Small intestine (tissue), 7 donors: ENCODE data around the gene SPIN1. TPM values are rescaled to one million over a fixed set of nuclear protein-coding genes. Genes with fewer than 3 reads are reported as not detected.
A peak's percentile ranks its signal among the peaks of the same experiment; 100 is the strongest.

Experiments
- DNase-seq, 2 donors: peaks; one replicate each; pipeline versions ENCODE4 v3.0.0 to v3.0.0-alpha.2; 2013
- FAIRE-seq: peaks from 2 replicates; lab custom pipeline; 2012; peaks lifted over from hg19 to GRCh38; lab: Jason Lieb, UNC
- H3K27ac ChIP-seq, 3 donors: one replicate each; pipeline ENCODE4 v1.5.1; 2013; ENCODE audit warnings: low read length in 2 of 3, mild to moderate bottlenecking in 2 of 3, control low read depth in 1 of 3, inconsistent platforms in 1 of 3, low read depth in 1 of 3, moderate library complexity in 1 of 3
- H3K27me3 ChIP-seq, 3 donors: one replicate each; pipeline ENCODE4 v1.6.1; 2013; ENCODE audit warnings: low read length in 3 of 3, inconsistent platforms in 1 of 3; ENCODE audit not compliant: control insufficient read depth in 3 of 3, insufficient read depth in 3 of 3
- H3K36me3 ChIP-seq, 3 donors: one replicate each; pipeline ENCODE4 v1.6.1; 2013; ENCODE audit warnings: low read length in 3 of 3, inconsistent platforms in 1 of 3, low read depth in 1 of 3, mild to moderate bottlenecking in 1 of 3, moderate library complexity in 1 of 3; ENCODE audit not compliant: control insufficient read depth in 3 of 3, insufficient read depth in 2 of 3
- H3K4me1 ChIP-seq, 3 donors: one replicate each; pipeline ENCODE4 v1.6.1; 2013; ENCODE audit warnings: low read length in 2 of 3, inconsistent platforms in 1 of 3, low read depth in 1 of 3, mild to moderate bottlenecking in 1 of 3, moderate library complexity in 1 of 3; ENCODE audit not compliant: control insufficient read depth in 3 of 3, insufficient read depth in 2 of 3
- H3K4me3 ChIP-seq, 3 donors: one replicate each; pipeline ENCODE4 v1.5.1; 2013; ENCODE audit warnings: low read length in 3 of 3, control low read depth in 1 of 3, inconsistent platforms in 1 of 3, low read depth in 1 of 3, mild to moderate bottlenecking in 1 of 3, moderate library complexity in 1 of 3
- H3K9me3 ChIP-seq, 2 donors: one replicate each; pipeline ENCODE4 v1.6.1; 2013; ENCODE audit warnings: low read depth in 1 of 2, low read length in 1 of 2; ENCODE audit not compliant: control insufficient read depth in 2 of 2, insufficient read depth in 1 of 2
- WGBS, 3 donors: extraction: QIAGEN DNeasy Blood & Tissue Kit; methylation state at CpG; one replicate each; pipeline ENCODE4 v1.1.7; 2013; 5-methylcytosine and 5-hydroxymethylcytosine counted together
- polyA plus RNA-seq, 4 donors: library from polyadenylated mRNA; stranded (reverse) in 3 of 4; unstranded in 1 of 4; fragments of 200-250 nt in 3 of 4; fragments of 120-200 nt in 1 of 4; gene quantifications; one replicate each; pipeline versions ENCODE4 v1.2.1 to v1.2.3, GENCODE V29; 2013
- donor health status: healthy with polysubstance abuse.
- donor health status: control.
- donor health status: control.
- donor health status: Bipolar disorder and iron deficiency.
- donor health status: healthy.

Gene SPIN1
- polyA plus RNA-seq, 4 donors, result 22.1 to 82.1 (median 24.3) TPM

- no peaks in the 10 kb centered on the region for H3K4me1 ChIP-seq
- H3K9me3 ChIP-seq, result peaks cover 0 to 8% of the 10 kb centered on the region in 2 donors
- no peak overlapping the region for H3K4me3 ChIP-seq
- no peaks in the 10 kb centered on the region for H3K27me3 ChIP-seq
- H3K36me3 ChIP-seq, result peaks cover 1 to 25% (median 2%) of the 10 kb centered on the region in 3 donors
- WGBS, 3 donors, result 95 to 99% (median 97%) methylated on average over 15 of the region's 15 CpGs
- FAIRE-seq, result peak; percentile 5
- no peak for DNase-seq
- H3K27ac ChIP-seq, result no peak overlapping the region
Measured at GRCh38 chr9:88441301-88442007, 53.2 kb downstream of the SPIN1 start.

- Histone ChIP-seq H3K36me3 (peaks cover 1 to 27% (median 2%) of the 10 kb centered on the region in 3 donors), H3K27ac (no peak overlapping the region), H3K4me1 (no peaks in the 10 kb centered on the region), H3K27me3 (no peaks in the 10 kb centered on the region), H3K9me3 (peaks cover 0 to 8% of the 10 kb centered on the region in 2 donors), H3K4me3 (no peak overlapping the region)
- DNase-seq, result no peak
- no peak for FAIRE-seq
- WGBS, 3 donors, result 88 to 95% (median 91%) methylated on average over 7 of the region's 7 CpGs
Measured at GRCh38 chr9:88443480-88444113, 55.4 kb downstream of the SPIN1 start.

GRCh38 chr9:88446728-88447127 lies 58.5 kb downstream of the SPIN1 start:
- no peak for FAIRE-seq
- no peak for DNase-seq
- 91 to 100% (median 94%) methylated on average over 2 of the region's 2 CpGs for WGBS, 3 donors
- Histone ChIP-seq H3K36me3 (peaks cover 2 to 33% (median 3%) of the 10 kb centered on the region in 3 donors), H3K9me3 (peaks cover 0 to 8% of the 10 kb centered on the region in 2 donors), H3K4me3 (no peak overlapping the region), H3K27ac (no peak overlapping the region), H3K27me3 (no peaks in the 10 kb centered on the region), H3K4me1 (no peaks in the 10 kb centered on the region)

DNA sequence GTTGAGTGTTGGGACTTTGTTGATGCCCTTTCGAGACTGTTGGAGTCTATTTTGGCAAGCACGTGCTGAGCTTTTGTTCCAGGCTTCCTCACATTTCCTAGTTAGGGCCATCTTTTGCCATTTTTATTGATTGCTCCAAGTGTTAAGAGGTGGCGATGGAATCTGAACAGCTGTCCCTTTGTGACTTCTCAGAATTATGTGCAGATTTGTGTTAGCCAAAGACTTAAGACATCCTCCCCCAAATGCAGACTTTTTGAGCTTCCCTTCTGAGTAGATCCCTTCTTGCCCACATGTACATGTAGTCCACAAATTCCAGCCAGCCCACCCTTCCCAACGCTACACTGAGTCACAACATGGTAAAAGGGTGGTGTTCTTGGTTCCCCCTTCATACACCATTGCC lies 59.2 kb downstream of the SPIN1 start:
- H3K4me3 ChIP-seq, result no peak overlapping the region
- no peak for FAIRE-seq
- H3K27ac ChIP-seq, result no peak overlapping the region
- no peak for DNase-seq
- peaks cover 0 to 8% of the 10 kb centered on the region in 2 donors for H3K9me3 ChIP-seq
- H3K27me3 ChIP-seq, result no peaks in the 10 kb centered on the region
- no peaks in the 10 kb centered on the region for H3K4me1 ChIP-seq
- peaks cover 2 to 33% (median 6%) of the 10 kb centered on the region in 3 donors for H3K36me3 ChIP-seq
- WGBS, 3 donors, result 91 to 97% (median 96%) methylated on average over 4 of the region's 4 CpGs

GRCh38 chr9:88451160-88451559 lies 62.9 kb downstream of the SPIN1 start:
- no peak for FAIRE-seq
- Histone ChIP-seq H3K4me1 (no peaks in the 10 kb centered on the region), H3K9me3 (no peaks in the 10 kb centered on the region), H3K27ac (no peak overlapping the region), H3K4me3 (no peak overlapping the region), H3K27me3 (no peaks in the 10 kb centered on the region), H3K36me3 (peaks cover 4 to 38% (median 7%) of the 10 kb centered on the region in 3 donors)
- no peak for DNase-seq
- 89 to 93% (median 92%) methylated on average over 5 of the region's 5 CpGs for WGBS, 3 donors

DNA sequence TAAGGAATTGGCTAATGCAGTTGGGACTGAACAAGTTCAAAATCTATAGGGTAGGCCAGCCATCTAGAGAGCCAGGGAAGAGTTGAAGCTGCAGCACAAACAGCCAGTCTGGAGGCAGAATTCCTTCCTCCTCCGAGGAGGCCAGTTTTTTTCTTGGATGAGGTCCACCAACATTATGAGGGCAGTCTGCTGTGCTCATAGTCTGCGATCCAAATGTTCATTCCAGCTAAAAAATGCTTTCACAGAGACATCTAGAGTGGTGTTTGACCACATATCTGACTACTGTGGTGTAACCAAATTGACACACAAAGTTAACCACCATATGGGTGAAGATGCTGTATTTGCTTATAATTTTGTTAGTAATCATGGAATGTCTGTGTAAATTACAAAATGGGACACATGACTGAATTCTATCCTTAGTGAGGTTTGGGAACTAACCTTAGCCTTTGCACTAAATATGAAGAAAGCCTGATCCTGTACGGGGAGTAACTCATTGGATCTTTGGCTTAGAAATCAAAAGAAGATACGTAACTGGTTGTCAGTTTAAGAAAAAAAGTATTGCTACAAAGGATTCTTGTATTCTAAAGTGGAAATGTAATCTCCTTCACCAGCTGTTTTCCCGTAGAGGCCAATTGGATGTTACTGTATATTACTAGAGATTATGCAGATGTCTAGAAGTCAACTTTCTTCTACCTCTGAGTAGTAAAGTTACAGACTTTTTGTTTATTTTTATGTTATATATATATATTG lies 70.6 kb downstream of the SPIN1 start:
- no peaks in the 10 kb centered on the region for H3K4me1 ChIP-seq
- no peaks in the 10 kb centered on the region for H3K27me3 ChIP-seq
- no peak overlapping the region for H3K4me3 ChIP-seq
- peaks cover 2 to 16% (median 3%) of the 10 kb centered on the region in 3 donors for H3K36me3 ChIP-seq
- H3K27ac ChIP-seq, result no peak overlapping the region
- no peak for DNase-seq
- no peaks in the 10 kb centered on the region for H3K9me3 ChIP-seq
- 74 to 96% (median 91%) methylated on average over 5 of the region's 5 CpGs for WGBS, 3 donors
- FAIRE-seq, result no peak

DNA sequence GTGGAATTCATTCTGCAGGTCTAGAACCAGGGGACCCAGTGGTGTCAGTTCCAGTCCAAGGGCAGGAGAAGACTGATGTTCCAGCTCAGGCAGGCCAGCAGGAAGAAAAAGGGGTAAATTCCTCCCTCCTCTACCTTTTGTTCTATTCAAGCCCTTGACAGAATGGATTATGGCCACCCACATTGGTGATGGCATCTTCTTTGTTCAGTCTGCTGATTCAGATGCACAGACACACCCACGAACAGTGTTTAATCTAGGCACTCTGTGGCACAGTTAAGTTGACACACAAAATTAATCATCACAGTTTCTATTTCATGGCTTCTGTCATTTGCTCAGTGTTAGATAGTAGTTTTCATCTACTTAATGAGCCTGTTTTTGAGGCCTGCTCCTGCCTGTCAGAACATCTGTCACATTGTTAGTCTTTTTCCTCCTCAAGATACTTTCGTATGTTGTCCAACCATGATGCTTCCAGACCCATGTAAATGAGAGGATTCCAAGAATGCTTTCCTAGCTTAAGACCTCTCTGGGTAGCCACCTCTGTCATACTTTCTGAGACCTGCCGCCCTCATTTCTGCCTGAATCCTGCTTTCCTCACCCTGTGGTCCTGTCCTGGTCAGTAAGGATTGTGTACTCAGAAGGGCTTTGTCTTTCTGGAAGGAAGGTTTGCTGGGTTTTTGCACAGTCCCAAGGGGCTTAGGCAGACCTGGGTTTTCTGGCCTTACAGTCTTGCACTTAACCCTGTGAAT lies 72.5 kb downstream of the SPIN1 start:
- 83 to 89% (median 87%) methylated on average over 3 of the region's 3 CpGs for WGBS, 3 donors
- no peak for DNase-seq
- Histone ChIP-seq H3K27ac (no peak overlapping the region), H3K4me1 (no peaks in the 10 kb centered on the region), H3K36me3 (peaks cover under 1 to 11% (median 3%) of the 10 kb centered on the region in 3 donors), H3K9me3 (no peaks in the 10 kb centered on the region), H3K27me3 (no peaks in the 10 kb centered on the region), H3K4me3 (no peak overlapping the region)
- FAIRE-seq, result no peak

- no peaks in the 10 kb centered on the region for H3K27me3 ChIP-seq
- peaks cover 0 to 16% (median 4%) of the 10 kb centered on the region in 3 donors for H3K36me3 ChIP-seq
- no peaks in the 10 kb centered on the region for H3K9me3 ChIP-seq
- DNase-seq (no peak), FAIRE-seq (no peak)
- H3K27ac ChIP-seq, result no peak overlapping the region
- no peaks in the 10 kb centered on the region for H3K4me1 ChIP-seq
- no peak overlapping the region for H3K4me3 ChIP-seq
- 95 to 98% (median 98%) methylated on average over 6 of the region's 6 CpGs for whole genome bisulfite sequencing, 3 donors
Measured at GRCh38 chr9:88462191-88462590, 73.9 kb downstream of the SPIN1 start.
